HCT116 (cell line): ENCODE data around the gene E2F1. TPM values are rescaled to one million over a fixed set of nuclear protein-coding genes. Genes with fewer than 3 reads are reported as not detected.

Source experiments
- ATAC-seq: fragments of 200-7000 bp; cut with Tn5 transposase; 2 replicates; pipeline ENCODE4 v1.9.1; 2020; ENCODE audit warnings: mild to moderate bottlenecking, moderate library complexity
- BruUV-seq: library from RNA; stranded (reverse); fragments of 400-500 nt; replicated peaks from 2 replicates; lab custom pipeline; 2021; lab: Mats Ljungman, UMichigan
- CTCF ChIA-PET: fragments of 300-600 bp; sonication (Branson Sonifier 250); formaldehyde crosslinking; loops from one replicate; lab custom pipeline; 2021; ENCODE audit warnings: antibody characterized with exemption; lab: Charles Lee
- POLR2A ChIA-PET: fragments of 300-600, 350-600 bp; sonication (Branson Sonifier 250); formaldehyde crosslinking; loops from one replicate; lab custom pipeline; 2021; ENCODE audit warnings: antibody characterized with exemption; lab: Charles Lee
- RAD21 ChIA-PET, 2 experiments: fragments of 300-600 bp; sonication (Branson Sonifier 250); formaldehyde crosslinking; loops; one replicate each; lab custom pipeline; 2023; ENCODE audit warnings: low total read pairs in 2 of 2; ENCODE audit not compliant: uncharacterized antibody in 2 of 2, unreplicated experiment in 2 of 2, low non-redundant PET in 1 of 2; lab: Charles Lee
- DNase-seq: peaks from one replicate; pipeline ENCODE4 v3.0.0-alpha.2; 2010; ENCODE audit warnings: low read depth, low spot score
- H2AFZ ChIP-seq: fragments of 200-600 bp; shearing (Covaris generic), sonication (generic); 2 replicates; pipeline ENCODE4 v1.6.1; 2017; ENCODE audit warnings: low read depth, mixed run types, mixed read lengths, antibody characterized with exemption, low read length; ENCODE audit not compliant: poor library complexity, severe bottlenecking
- H3K27ac ChIP-seq: 2 replicates; pipeline ENCODE4 v1.5.1; 2012; ENCODE audit warnings: low read depth, low read length
- H3K27me3 ChIP-seq: fragments of 200-600 bp; sonication (generic); 2 replicates; pipeline ENCODE4 v1.6.1; 2016; ENCODE audit warnings: mixed run types, low read length, mixed read lengths; ENCODE audit not compliant: insufficient read depth
- H3K36me3 ChIP-seq, 2 experiments: fragments of 200-500 bp in 1 of 2; fragments of 200-600 bp in 1 of 2; sonication (Bioruptor generic) in 1 of 2; sonication (generic) in 1 of 2; 2 replicates each; pipeline versions ENCODE4 v1.5.1 to v1.6.1; 2014 to 2016; ENCODE audit warnings: low read length in 2 of 2, inconsistent platforms in 1 of 2, mixed read lengths in 1 of 2, mixed run types in 1 of 2; ENCODE audit not compliant: insufficient read depth in 2 of 2, control insufficient read depth in 1 of 2
- H3K4me1 ChIP-seq, 2 experiments: fragments of 200-600 bp in 1 of 2; sonication (generic) in 1 of 2; 2 replicates each; pipeline versions ENCODE4 v1.5.1 to v1.6.1; 2012 to 2017; ENCODE audit warnings: low read length in 2 of 2, inconsistent platforms in 1 of 2, mild to moderate bottlenecking in 1 of 2, mixed read lengths in 1 of 2, mixed run types in 1 of 2, moderate library complexity in 1 of 2; ENCODE audit not compliant: insufficient read depth in 2 of 2, control insufficient read depth in 1 of 2
- H3K4me2 ChIP-seq: fragments of 200-600 bp; sonication (generic); 2 replicates; pipeline ENCODE4 v1.6.1; 2017; ENCODE audit warnings: mixed run types, low read length, mixed read lengths
- H3K4me3 ChIP-seq, 2 experiments: fragments of 200-600 bp in 1 of 2; sonication (generic) in 1 of 2; replicated peaks in 1 of 2; 2 replicates each; pipeline ENCODE4 v1.5.1; 2011 to 2016; ENCODE audit warnings: low read length in 2 of 2, control low read depth in 1 of 2, low read depth in 1 of 2, mild to moderate bottlenecking in 1 of 2, mixed read lengths in 1 of 2, mixed run types in 1 of 2
- H3K79me2 ChIP-seq: fragments of 200-600 bp; sonication (generic); 2 replicates; pipeline ENCODE4 v1.6.1; 2017; ENCODE audit warnings: mild to moderate bottlenecking, mixed run types, low read length, moderate library complexity, mixed read lengths; ENCODE audit not compliant: insufficient read depth
- H3K9ac ChIP-seq: fragments of 200-600 bp; sonication (generic); 2 replicates; pipeline ENCODE4 v1.6.1; 2016; ENCODE audit warnings: low read length, mixed read lengths
- H3K9me2 ChIP-seq: fragments of 200-600 bp; sonication (generic), shearing (Covaris generic); 2 replicates; pipeline ENCODE4 v1.6.1; 2017; ENCODE audit warnings: mixed run types, mild to moderate bottlenecking, moderate library complexity; ENCODE audit not compliant: insufficient read depth
- H3K9me3 ChIP-seq, 2 experiments: fragments of 200-500 bp in 1 of 2; fragments of 200-600 bp in 1 of 2; sonication (Bioruptor generic) in 1 of 2; sonication (generic) in 1 of 2; 2 replicates each; pipeline ENCODE4 v1.6.1; 2014 to 2017; ENCODE audit warnings: low read length in 2 of 2, mixed read lengths in 2 of 2, inconsistent platforms in 1 of 2, low read depth in 1 of 2, mild to moderate bottlenecking in 1 of 2, mixed run types in 1 of 2, moderate library complexity in 1 of 2; ENCODE audit not compliant: control insufficient read depth in 1 of 2, insufficient read depth in 1 of 2
- H4K20me1 ChIP-seq: fragments of 200-600 bp; sonication (generic), shearing (Covaris generic); 2 replicates; pipeline ENCODE4 v1.6.1; 2017; ENCODE audit warnings: mixed run types, mild to moderate bottlenecking, moderate library complexity; ENCODE audit not compliant: insufficient read depth
- EGR1 ChIP-seq: IDR thresholded peaks from 2 replicates; pipeline ENCODE4 v1.6.1; 2012; ENCODE audit warnings: low read depth
- EZH2 ChIP-seq: fragments of 200-600 bp; sonication (generic); IDR thresholded peaks from 2 replicates; pipeline ENCODE4 v1.6.1; 2017; ENCODE audit warnings: antibody characterized with exemption, mixed run types
- JUND ChIP-seq: IDR thresholded peaks from 2 replicates; pipeline ENCODE4 v1.6.1; 2012
- SIN3A ChIP-seq: IDR thresholded peaks from 2 replicates; pipeline ENCODE4 v1.6.1; 2012; ENCODE audit warnings: low read depth
- SP1 ChIP-seq: IDR thresholded peaks from 2 replicates; pipeline ENCODE4 v1.6.1; 2012; ENCODE audit warnings: low read depth
- TCF7L2 ChIP-seq: IDR thresholded peaks from 2 replicates; pipeline ENCODE4 v1.7.0; 2011; ENCODE audit warnings: borderline replicate concordance, inconsistent platforms; ENCODE audit not compliant: insufficient read depth, insufficient read length; ENCODE audit errors: extremely low read depth
- ZNF274 ChIP-seq: fragments of 200-500 bp; sonication (Bioruptor generic); IDR thresholded peaks from 2 replicates; pipeline ENCODE4 v1.6.1; 2014; ENCODE audit warnings: mild to moderate bottlenecking, low read depth, low read length, inconsistent platforms
- intact Hi-C: fragments of 100-400 bp; cut with micrococcal nuclease; formaldehyde crosslinking; loops from 2 replicates; pipeline ENCODE4 v1.10.0; 2022
- total RNA-seq: library from RNA; stranded (reverse); gene quantifications from one replicate; pipeline ENCODE4 v1.2.1, GENCODE V29; 2021; ENCODE audit not compliant: unreplicated experiment
- TF ChIP-seq, protein P1 (sequence below): IDR thresholded peaks from 2 replicates; pipeline ENCODE4 v1.6.1; 2012
- TF ChIP-seq, protein P2 (sequence below), 3 experiments: fragments of 200-600 bp in 1 of 3; sonication (generic) in 1 of 3; IDR thresholded peaks in 2 of 3; conservative IDR thresholded peaks in 1 of 3; 2 replicates each; pipeline ENCODE4 v1.5.1; 2012 to 2017; ENCODE audit warnings: low read depth in 2 of 3, low read length in 2 of 3, antibody characterized with exemption in 1 of 3, borderline replicate concordance in 1 of 3, control low read depth in 1 of 3, mild to moderate bottlenecking in 1 of 3, mixed read lengths in 1 of 3, mixed run types in 1 of 3, moderate library complexity in 1 of 3; ENCODE audit not compliant: insufficient read depth in 1 of 3
- TF ChIP-seq, protein P3 (sequence below): IDR thresholded peaks from 2 replicates; pipeline ENCODE4 v1.6.1; 2012; ENCODE audit warnings: low read depth

The E2F1 gene
- total RNA-seq, 1 experiment from 2014 or later: 30.9 TPM

- TF ChIP-seq, protein P1, sequence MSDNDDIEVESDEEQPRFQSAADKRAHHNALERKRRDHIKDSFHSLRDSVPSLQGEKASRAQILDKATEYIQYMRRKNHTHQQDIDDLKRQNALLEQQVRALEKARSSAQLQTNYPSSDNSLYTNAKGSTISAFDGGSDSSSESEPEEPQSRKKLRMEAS: no peak
- TF ChIP-seq ZNF274 (no peak), EGR1 (no peak)
These were observed 41.7 kb downstream of the E2F1 start (continued) for GRCh38 chr20:33644313-33645071.

GRCh38 chr20:33640287-33640686 lies 45.9 kb downstream of the E2F1 start:
- H3K4me3 ChIP-seq: no peak overlapping the region
- H3K36me3 ChIP-seq: peaks cover 0 to 4% of the 10 kb centered on the region in 2 experiments; a peak in 2 of 4 replicates
- no peaks in the 10 kb centered on the region for H3K9me3 ChIP-seq
- no peaks in the 10 kb centered on the region for H4K20me1 ChIP-seq
- CTCF ChIA-PET: no interaction called here
- DNase-seq: no peak
- no TSS peak for BruUV-seq
- H3K9me2 ChIP-seq: no peaks in the 10 kb centered on the region
- RAD21 ChIA-PET: no interaction called here
- POLR2A ChIA-PET: no interaction called here
- H3K9ac ChIP-seq: no peak overlapping the region
- intact Hi-C loops: no loop called here
- H3K27me3 ChIP-seq: no peaks in the 10 kb centered on the region
- no peak overlapping the region for H3K27ac ChIP-seq
- no peak overlapping the region for H3K4me2 ChIP-seq
- H3K4me1 ChIP-seq: no peaks in the 10 kb centered on the region
- no peaks in the 10 kb centered on the region for H3K79me2 ChIP-seq
- H2AFZ ChIP-seq: no peak overlapping the region
- no peak for ATAC-seq
- TF ChIP-seq, protein P2, sequence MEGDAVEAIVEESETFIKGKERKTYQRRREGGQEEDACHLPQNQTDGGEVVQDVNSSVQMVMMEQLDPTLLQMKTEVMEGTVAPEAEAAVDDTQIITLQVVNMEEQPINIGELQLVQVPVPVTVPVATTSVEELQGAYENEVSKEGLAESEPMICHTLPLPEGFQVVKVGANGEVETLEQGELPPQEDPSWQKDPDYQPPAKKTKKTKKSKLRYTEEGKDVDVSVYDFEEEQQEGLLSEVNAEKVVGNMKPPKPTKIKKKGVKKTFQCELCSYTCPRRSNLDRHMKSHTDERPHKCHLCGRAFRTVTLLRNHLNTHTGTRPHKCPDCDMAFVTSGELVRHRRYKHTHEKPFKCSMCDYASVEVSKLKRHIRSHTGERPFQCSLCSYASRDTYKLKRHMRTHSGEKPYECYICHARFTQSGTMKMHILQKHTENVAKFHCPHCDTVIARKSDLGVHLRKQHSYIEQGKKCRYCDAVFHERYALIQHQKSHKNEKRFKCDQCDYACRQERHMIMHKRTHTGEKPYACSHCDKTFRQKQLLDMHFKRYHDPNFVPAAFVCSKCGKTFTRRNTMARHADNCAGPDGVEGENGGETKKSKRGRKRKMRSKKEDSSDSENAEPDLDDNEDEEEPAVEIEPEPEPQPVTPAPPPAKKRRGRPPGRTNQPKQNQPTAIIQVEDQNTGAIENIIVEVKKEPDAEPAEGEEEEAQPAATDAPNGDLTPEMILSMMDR (IDR thresholded peaks at IDR 0.05 in 2 of 3, conservative IDR thresholded peaks at IDR 0.05 in 1 of 3; ENCODE audit: borderline replicate concordance in 1 of 3, insufficient read depth in 1 of 3, low read depth in 2 of 3, low read length in 2 of 3): no peak
- no peak for TF ChIP-seq SP1
- TF ChIP-seq SIN3A: no peak
- TF ChIP-seq, protein P1: no peak
- TF ChIP-seq, protein P3, sequence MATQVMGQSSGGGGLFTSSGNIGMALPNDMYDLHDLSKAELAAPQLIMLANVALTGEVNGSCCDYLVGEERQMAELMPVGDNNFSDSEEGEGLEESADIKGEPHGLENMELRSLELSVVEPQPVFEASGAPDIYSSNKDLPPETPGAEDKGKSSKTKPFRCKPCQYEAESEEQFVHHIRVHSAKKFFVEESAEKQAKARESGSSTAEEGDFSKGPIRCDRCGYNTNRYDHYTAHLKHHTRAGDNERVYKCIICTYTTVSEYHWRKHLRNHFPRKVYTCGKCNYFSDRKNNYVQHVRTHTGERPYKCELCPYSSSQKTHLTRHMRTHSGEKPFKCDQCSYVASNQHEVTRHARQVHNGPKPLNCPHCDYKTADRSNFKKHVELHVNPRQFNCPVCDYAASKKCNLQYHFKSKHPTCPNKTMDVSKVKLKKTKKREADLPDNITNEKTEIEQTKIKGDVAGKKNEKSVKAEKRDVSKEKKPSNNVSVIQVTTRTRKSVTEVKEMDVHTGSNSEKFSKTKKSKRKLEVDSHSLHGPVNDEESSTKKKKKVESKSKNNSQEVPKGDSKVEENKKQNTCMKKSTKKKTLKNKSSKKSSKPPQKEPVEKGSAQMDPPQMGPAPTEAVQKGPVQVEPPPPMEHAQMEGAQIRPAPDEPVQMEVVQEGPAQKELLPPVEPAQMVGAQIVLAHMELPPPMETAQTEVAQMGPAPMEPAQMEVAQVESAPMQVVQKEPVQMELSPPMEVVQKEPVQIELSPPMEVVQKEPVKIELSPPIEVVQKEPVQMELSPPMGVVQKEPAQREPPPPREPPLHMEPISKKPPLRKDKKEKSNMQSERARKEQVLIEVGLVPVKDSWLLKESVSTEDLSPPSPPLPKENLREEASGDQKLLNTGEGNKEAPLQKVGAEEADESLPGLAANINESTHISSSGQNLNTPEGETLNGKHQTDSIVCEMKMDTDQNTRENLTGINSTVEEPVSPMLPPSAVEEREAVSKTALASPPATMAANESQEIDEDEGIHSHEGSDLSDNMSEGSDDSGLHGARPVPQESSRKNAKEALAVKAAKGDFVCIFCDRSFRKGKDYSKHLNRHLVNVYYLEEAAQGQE: no peak
- TF ChIP-seq TCF7L2: no peak
- TF ChIP-seq EZH2: no peak
- TF ChIP-seq JUND: no peak
- TF ChIP-seq, all 23 proteins: peak for 0
